PC-3 (cell line): ENCODE results near the gene DUS1L.

Source experiments
- EZH2 ChIP-seq: fragments of 300-600 bp; sonication (generic); IDR thresholded peaks from one replicate; pipeline ENCODE4 v1.6.1; 2017; ENCODE audit warnings: antibody characterized with exemption, mild to moderate bottlenecking, low read length; ENCODE audit not compliant: unreplicated experiment
- EZH2phosphoT487 ChIP-seq: fragments of 300-600 bp; sonication (generic); IDR thresholded peaks from 2 replicates; pipeline ENCODE4 v1.6.1; 2018; ENCODE audit warnings: mild to moderate bottlenecking, antibody characterized with exemption, low read length, borderline replicate concordance
- TF ChIP-seq, protein P1 (sequence below): fragments of 300-600 bp; sonication (generic); conservative IDR thresholded peaks from 2 replicates; pipeline ENCODE4 v1.5.1; 2017; ENCODE audit warnings: antibody characterized with exemption, low read depth, mild to moderate bottlenecking, low read length

DNA sequence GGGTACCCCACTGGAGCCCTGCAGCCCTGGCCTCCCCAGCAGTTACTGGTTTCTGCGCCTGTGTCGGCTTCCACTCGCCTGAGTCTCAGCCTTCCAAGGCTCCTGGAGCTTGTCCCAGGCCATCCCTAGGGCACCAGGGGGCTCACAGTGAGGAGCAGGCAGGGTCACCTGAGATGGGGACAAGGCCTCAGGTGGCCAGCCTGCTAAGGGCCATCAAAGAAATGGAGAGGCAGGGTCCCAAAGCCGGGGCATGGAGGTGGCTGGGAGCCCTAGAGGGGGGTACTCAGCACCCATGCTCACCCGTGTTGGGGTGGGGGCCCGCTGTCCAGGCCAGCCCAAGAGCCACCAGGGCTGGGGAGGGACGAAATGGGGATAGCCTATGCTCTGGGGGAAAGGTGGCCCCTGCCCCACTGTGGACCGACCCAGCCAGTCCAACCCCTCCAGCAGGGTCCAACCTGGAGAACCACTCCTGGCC lies 31.1 kb upstream of the DUS1L start:
- TF ChIP-seq, protein P1, sequence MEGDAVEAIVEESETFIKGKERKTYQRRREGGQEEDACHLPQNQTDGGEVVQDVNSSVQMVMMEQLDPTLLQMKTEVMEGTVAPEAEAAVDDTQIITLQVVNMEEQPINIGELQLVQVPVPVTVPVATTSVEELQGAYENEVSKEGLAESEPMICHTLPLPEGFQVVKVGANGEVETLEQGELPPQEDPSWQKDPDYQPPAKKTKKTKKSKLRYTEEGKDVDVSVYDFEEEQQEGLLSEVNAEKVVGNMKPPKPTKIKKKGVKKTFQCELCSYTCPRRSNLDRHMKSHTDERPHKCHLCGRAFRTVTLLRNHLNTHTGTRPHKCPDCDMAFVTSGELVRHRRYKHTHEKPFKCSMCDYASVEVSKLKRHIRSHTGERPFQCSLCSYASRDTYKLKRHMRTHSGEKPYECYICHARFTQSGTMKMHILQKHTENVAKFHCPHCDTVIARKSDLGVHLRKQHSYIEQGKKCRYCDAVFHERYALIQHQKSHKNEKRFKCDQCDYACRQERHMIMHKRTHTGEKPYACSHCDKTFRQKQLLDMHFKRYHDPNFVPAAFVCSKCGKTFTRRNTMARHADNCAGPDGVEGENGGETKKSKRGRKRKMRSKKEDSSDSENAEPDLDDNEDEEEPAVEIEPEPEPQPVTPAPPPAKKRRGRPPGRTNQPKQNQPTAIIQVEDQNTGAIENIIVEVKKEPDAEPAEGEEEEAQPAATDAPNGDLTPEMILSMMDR, result no peak
- no peak for TF ChIP-seq EZH2phosphoT487
- no peak for TF ChIP-seq EZH2
